ENCODE results near the gene AARS1. TPM values are rescaled to one million over a fixed set of nuclear protein-coding genes. Genes with fewer than 3 reads are reported as not detected.

The AARS1 gene
- total and polyA plus RNA-seq, 2 experiments from 2014 or later: 105 to 292 TPM

GRCh38 chr16:70320121-70320520, 30.8 kb upstream of the AARS1 start:
- Histone ChIP-seq H3K9me2 (ENCODE audit: insufficient read depth) (no peaks in the 10 kb centered on the region), H2AFZ (no peak overlapping the region), H3K4me3 (no peak overlapping the region), H3K36me3 (ENCODE audit: insufficient read depth) (peaks cover 28% of the 10 kb centered on the region), H4K20me1 (replicated peaks; ENCODE audit: insufficient read depth) (0 out of 2 replicates have a peak, but pooled peaks cover 3% of the 10 kb centered on the region), H3K27ac (ENCODE audit: low read depth) (no peak overlapping the region), H3K27me3 (ENCODE audit: insufficient read depth) (no peaks in the 10 kb centered on the region), H3K79me2 (replicated peaks; ENCODE audit: insufficient read depth) (no peaks in the 10 kb centered on the region), H3F3A (replicated peaks; ENCODE audit: low read depth) (no peaks in the 10 kb centered on the region), H3K4me1 (ENCODE audit: insufficient read depth) (no peaks in the 10 kb centered on the region), H3K4me2 (no peak overlapping the region)
- TF ChIP-seq POLR2AphosphoS5 (IDR thresholded peaks at IDR 0.05; ENCODE audit: low read depth) (no peak), ZNF331 (CRISPR knock-in tag; IDR thresholded peaks at IDR 0.05; ENCODE audit: low read depth) (no peak), EZH2phosphoT487 (IDR thresholded peaks at IDR 0.05; ENCODE audit: unreplicated experiment) (no peak), NANOG (IDR thresholded peaks at IDR 0.05; ENCODE audit: borderline replicate concordance) (no peak), ZNF114 (CRISPR knock-in tag; IDR thresholded peaks at IDR 0.05) (no peak), STAT1 (IDR thresholded peaks at IDR 0.05; ENCODE audit: unreplicated experiment) (no peak), JUNB (IDR thresholded peaks at IDR 0.05; ENCODE audit: unreplicated experiment) (no peak), CREB1 (CRISPR knock-in tag; IDR thresholded peaks at IDR 0.05; ENCODE audit: low read depth) (no peak), CTCF (conservative IDR thresholded peaks at IDR 0.05; ENCODE audit: low read depth in 2 of 2) (no peak), ETS1 (IDR thresholded peaks at IDR 0.05) (no peak), EZH2 (IDR thresholded peaks at IDR 0.05; ENCODE audit: low read depth, unreplicated experiment) (no peak)
- TF ChIP-seq, protein P1, sequence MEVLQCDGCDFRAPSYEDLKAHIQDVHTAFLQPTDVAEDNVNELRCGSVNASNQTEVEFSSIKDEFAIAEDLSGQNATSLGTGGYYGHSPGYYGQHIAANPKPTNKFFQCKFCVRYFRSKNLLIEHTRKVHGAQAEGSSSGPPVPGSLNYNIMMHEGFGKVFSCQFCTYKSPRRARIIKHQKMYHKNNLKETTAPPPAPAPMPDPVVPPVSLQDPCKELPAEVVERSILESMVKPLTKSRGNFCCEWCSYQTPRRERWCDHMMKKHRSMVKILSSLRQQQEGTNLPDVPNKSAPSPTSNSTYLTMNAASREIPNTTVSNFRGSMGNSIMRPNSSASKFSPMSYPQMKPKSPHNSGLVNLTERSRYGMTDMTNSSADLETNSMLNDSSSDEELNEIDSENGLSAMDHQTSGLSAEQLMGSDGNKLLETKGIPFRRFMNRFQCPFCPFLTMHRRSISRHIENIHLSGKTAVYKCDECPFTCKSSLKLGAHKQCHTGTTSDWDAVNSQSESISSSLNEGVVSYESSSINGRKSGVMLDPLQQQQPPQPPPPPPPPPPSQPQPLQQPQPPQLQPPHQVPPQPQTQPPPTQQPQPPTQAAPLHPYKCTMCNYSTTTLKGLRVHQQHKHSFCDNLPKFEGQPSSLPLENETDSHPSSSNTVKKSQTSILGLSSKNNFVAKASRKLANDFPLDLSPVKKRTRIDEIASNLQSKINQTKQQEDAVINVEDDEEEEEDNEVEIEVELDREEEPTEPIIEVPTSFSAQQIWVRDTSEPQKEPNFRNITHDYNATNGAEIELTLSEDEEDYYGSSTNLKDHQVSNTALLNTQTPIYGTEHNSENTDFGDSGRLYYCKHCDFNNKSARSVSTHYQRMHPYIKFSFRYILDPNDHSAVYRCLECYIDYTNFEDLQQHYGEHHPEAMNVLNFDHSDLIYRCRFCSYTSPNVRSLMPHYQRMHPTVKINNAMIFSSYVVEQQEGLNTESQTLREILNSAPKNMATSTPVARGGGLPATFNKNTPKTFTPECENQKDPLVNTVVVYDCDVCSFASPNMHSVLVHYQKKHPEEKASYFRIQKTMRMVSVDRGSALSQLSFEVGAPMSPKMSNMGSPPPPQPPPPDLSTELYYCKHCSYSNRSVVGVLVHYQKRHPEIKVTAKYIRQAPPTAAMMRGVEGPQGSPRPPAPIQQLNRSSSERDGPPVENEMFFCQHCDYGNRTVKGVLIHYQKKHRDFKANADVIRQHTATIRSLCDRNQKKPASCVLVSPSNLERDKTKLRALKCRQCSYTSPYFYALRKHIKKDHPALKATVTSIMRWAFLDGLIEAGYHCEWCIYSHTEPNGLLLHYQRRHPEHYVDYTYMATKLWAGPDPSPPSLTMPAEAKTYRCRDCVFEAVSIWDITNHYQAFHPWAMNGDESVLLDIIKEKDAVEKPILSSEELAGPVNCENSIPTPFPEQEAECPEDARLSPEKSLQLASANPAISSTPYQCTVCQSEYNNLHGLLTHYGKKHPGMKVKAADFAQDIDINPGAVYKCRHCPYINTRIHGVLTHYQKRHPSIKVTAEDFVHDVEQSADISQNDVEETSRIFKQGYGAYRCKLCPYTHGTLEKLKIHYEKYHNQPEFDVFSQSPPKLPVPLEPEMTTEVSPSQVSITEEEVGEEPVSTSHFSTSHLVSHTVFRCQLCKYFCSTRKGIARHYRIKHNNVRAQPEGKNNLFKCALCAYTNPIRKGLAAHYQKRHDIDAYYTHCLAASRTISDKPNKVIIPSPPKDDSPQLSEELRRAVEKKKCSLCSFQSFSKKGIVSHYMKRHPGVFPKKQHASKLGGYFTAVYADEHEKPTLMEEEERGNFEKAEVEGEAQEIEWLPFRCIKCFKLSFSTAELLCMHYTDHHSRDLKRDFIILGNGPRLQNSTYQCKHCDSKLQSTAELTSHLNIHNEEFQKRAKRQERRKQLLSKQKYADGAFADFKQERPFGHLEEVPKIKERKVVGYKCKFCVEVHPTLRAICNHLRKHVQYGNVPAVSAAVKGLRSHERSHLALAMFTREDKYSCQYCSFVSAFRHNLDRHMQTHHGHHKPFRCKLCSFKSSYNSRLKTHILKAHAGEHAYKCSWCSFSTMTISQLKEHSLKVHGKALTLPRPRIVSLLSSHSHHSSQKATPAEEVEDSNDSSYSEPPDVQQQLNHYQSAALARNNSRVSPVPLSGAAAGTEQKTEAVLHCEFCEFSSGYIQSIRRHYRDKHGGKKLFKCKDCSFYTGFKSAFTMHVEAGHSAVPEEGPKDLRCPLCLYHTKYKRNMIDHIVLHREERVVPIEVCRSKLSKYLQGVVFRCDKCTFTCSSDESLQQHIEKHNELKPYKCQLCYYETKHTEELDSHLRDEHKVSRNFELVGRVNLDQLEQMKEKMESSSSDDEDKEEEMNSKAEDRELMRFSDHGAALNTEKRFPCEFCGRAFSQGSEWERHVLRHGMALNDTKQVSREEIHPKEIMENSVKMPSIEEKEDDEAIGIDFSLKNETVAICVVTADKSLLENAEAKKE (CRISPR knock-in tag; IDR thresholded peaks at IDR 0.05): no peak
- TF ChIP-seq, protein P2, sequence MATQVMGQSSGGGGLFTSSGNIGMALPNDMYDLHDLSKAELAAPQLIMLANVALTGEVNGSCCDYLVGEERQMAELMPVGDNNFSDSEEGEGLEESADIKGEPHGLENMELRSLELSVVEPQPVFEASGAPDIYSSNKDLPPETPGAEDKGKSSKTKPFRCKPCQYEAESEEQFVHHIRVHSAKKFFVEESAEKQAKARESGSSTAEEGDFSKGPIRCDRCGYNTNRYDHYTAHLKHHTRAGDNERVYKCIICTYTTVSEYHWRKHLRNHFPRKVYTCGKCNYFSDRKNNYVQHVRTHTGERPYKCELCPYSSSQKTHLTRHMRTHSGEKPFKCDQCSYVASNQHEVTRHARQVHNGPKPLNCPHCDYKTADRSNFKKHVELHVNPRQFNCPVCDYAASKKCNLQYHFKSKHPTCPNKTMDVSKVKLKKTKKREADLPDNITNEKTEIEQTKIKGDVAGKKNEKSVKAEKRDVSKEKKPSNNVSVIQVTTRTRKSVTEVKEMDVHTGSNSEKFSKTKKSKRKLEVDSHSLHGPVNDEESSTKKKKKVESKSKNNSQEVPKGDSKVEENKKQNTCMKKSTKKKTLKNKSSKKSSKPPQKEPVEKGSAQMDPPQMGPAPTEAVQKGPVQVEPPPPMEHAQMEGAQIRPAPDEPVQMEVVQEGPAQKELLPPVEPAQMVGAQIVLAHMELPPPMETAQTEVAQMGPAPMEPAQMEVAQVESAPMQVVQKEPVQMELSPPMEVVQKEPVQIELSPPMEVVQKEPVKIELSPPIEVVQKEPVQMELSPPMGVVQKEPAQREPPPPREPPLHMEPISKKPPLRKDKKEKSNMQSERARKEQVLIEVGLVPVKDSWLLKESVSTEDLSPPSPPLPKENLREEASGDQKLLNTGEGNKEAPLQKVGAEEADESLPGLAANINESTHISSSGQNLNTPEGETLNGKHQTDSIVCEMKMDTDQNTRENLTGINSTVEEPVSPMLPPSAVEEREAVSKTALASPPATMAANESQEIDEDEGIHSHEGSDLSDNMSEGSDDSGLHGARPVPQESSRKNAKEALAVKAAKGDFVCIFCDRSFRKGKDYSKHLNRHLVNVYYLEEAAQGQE (IDR thresholded peaks at IDR 0.05; ENCODE audit: unreplicated experiment): no peak
- no peak overlapping the region for H3K4me3 Mint-ChIP-seq
- ATAC-seq (no peak), DNase-seq (ENCODE audit: low spot score) (no peak)
- H3K27me3 Mint-ChIP-seq (ENCODE audit: insufficient read depth, low read depth, poor library complexity): no peaks in the 10 kb centered on the region
- no peaks in the 10 kb centered on the region for H3K9me3 Mint-ChIP-seq
- H3K27ac Mint-ChIP-seq: no peak overlapping the region
- peaks cover 53% of the 10 kb centered on the region for H3K36me3 Mint-ChIP-seq (ENCODE audit: low read depth)
- no peaks in the 10 kb centered on the region for H3K4me1 Mint-ChIP-seq

All from GM23338 (cell line).